Measurements from ENCODE around the gene SUZ12.
"Not testable (repeated sequence)": the region's sequence is repeated elsewhere in the genome, so short reads cannot be mapped to it uniquely, and the experiment has no call there.

The SUZ12 gene

GRCh38 chr17:31951953-31952352 lies 15.1 kb downstream of the SUZ12 start:
- not testable (repeated sequence) for H3K4me1 ChIP-seq (ENCODE audit: control insufficient read depth, insufficient read depth, low read length, poor library complexity, severe bottlenecking); H3K27ac ChIP-seq (ENCODE audit: low read depth, low read length, severe bottlenecking); H3K4me3 ChIP-seq (ENCODE audit: extremely low read depth, insufficient read depth, low read length, poor library complexity, severe bottlenecking); H3K9me3 ChIP-seq (ENCODE audit: control insufficient read depth, low read length)
- H3K36me3 ChIP-seq (ENCODE audit: control insufficient read depth, insufficient read depth, low read length), result peaks cover 52% of the 10 kb centered on the region
- WGBS, 2 experiments (ENCODE audit: insufficient coverage in 2 of 2), result 60% methylated on average over 1 of the region's 3 CpGs; no CpG with 5 or more reads in 1 of the 2 experiments

DNA sequence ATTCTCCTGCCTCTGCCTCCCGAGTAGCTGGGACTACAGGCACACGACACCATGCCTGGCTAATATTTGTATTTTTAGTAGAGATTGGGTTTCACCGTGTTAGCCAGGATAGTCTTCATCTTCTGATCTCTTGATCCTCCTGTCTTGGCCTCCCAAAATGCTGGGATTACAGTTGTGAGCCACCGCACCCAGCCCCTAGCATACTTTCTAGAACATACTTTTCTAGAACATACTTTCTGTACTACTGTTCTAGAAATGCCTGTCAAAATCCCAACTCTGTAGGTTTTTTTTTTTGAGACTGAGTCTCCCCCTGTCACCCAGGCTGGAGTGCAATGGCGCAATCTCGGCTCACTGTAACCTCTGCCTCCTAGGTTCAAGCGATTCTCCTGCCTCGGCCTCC lies 27.3 kb downstream of the SUZ12 start:
- H3K9me3 ChIP-seq (ENCODE audit: control insufficient read depth, low read length); H3K4me3 ChIP-seq (ENCODE audit: extremely low read depth, insufficient read depth, low read length, poor library complexity, severe bottlenecking); H3K27ac ChIP-seq (ENCODE audit: low read depth, low read length, severe bottlenecking); H3K4me1 ChIP-seq (ENCODE audit: control insufficient read depth, insufficient read depth, low read length, poor library complexity, severe bottlenecking): not testable (repeated sequence)
- H3K36me3 ChIP-seq (ENCODE audit: control insufficient read depth, insufficient read depth, low read length), result peaks cover 56% of the 10 kb centered on the region
- WGBS, 2 experiments (ENCODE audit: insufficient coverage in 2 of 2), result 90 to 92% methylated on average over 3 to 4 of the region's 8 CpGs

- WGBS, 2 experiments (ENCODE audit: insufficient coverage in 2 of 2), result 93 to 100% methylated on average over 2 to 3 of the region's 3 CpGs
- peaks cover 58% of the 10 kb centered on the region for H3K36me3 ChIP-seq (ENCODE audit: control insufficient read depth, insufficient read depth, low read length)
- no peaks in the 10 kb centered on the region for H3K4me1 ChIP-seq (ENCODE audit: control insufficient read depth, insufficient read depth, low read length, poor library complexity, severe bottlenecking)
- H3K27ac ChIP-seq (ENCODE audit: low read depth, low read length, severe bottlenecking), result no peak overlapping the region
- H3K9me3 ChIP-seq (ENCODE audit: control insufficient read depth, low read length), result no peaks in the 10 kb centered on the region
- no peak overlapping the region for H3K4me3 ChIP-seq (ENCODE audit: extremely low read depth, insufficient read depth, low read length, poor library complexity, severe bottlenecking)
These were observed 30.8 kb downstream of the SUZ12 start for GRCh38 chr17:31967648-31968047.

DNA sequence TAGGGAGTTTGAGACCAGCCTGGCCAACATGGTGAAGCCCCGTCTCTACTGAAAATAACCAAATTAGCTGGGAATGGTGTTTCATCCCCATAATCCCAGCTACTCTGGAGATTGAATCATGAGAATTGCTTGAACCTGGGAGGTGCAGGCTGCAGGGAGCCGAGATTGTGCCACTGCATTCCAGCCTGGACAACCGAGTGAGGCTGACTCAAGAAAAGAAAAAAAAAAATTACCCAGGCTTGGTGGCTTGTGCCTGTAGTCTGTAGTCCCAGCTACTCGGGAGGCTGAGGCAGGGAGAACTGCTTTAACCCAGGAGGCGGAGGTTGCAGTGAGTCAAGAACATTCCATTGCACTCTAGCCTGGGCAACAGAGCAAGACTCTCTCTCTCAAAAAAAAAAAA lies 33.6 kb downstream of the SUZ12 start:
- H3K9me3 ChIP-seq (ENCODE audit: control insufficient read depth, low read length); H3K4me3 ChIP-seq (ENCODE audit: extremely low read depth, insufficient read depth, low read length, poor library complexity, severe bottlenecking); H3K27ac ChIP-seq (ENCODE audit: low read depth, low read length, severe bottlenecking); H3K4me1 ChIP-seq (ENCODE audit: control insufficient read depth, insufficient read depth, low read length, poor library complexity, severe bottlenecking): not testable (repeated sequence)
- 100% methylated on average over 1 to 2 of the region's 5 CpGs for WGBS, 2 experiments (ENCODE audit: insufficient coverage in 2 of 2)
- H3K36me3 ChIP-seq (ENCODE audit: control insufficient read depth, insufficient read depth, low read length), result peaks cover 58% of the 10 kb centered on the region

DNA sequence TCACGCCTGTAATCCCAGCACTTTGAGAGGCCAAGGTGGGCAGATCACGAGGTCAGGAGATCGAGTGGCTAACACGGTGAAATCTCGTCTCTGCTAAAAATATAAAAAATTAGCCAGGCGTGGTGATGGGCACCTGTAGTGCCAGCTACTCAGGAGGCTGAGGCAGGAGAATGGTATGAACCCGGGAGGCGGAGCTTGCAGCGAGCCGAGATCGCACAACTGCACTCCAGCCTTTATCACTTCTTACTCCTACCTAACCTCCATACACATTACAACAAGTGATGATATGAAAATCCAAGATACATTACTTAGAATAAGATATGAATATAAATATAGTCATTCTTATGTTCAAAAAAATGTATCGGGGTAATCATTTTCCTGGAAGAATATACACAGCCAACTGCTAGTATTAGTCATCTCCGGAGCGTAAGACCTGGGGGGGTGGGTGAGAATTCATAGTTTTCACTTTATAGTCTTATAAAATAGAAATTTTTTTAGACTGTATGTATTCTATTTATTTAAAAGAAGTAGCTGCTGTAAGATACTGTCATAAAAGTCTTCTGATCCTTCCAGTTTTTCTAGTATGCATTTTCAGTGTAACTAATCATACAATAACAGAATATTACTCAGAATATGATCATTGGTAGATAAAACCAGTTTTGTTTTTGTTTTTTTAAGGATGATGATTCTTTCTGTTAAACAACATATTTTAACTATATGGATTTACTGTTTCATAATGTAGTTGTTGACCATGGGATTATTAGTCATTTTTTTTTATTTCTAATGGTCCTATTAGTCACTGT lies 37.7 kb downstream of the SUZ12 start:
- peaks cover 46% of the 10 kb centered on the region for H3K36me3 ChIP-seq (ENCODE audit: control insufficient read depth, insufficient read depth, low read length)
- H3K27ac ChIP-seq (ENCODE audit: low read depth, low read length, severe bottlenecking); H3K4me3 ChIP-seq (ENCODE audit: extremely low read depth, insufficient read depth, low read length, poor library complexity, severe bottlenecking); H3K9me3 ChIP-seq (ENCODE audit: control insufficient read depth, low read length); H3K4me1 ChIP-seq (ENCODE audit: control insufficient read depth, insufficient read depth, low read length, poor library complexity, severe bottlenecking): not testable (repeated sequence)
- 85 to 100% methylated on average over 5 to 7 of the region's 14 CpGs for WGBS, 2 experiments (ENCODE audit: insufficient coverage in 2 of 2)

GRCh38 chr17:31975391-31975790 lies 38.6 kb downstream of the SUZ12 start:
- not testable (repeated sequence) for H3K4me3 ChIP-seq (ENCODE audit: extremely low read depth, insufficient read depth, low read length, poor library complexity, severe bottlenecking); H3K4me1 ChIP-seq (ENCODE audit: control insufficient read depth, insufficient read depth, low read length, poor library complexity, severe bottlenecking); H3K27ac ChIP-seq (ENCODE audit: low read depth, low read length, severe bottlenecking); H3K9me3 ChIP-seq (ENCODE audit: control insufficient read depth, low read length)
- peaks cover 41% of the 10 kb centered on the region for H3K36me3 ChIP-seq (ENCODE audit: control insufficient read depth, insufficient read depth, low read length)
- WGBS, 2 experiments (ENCODE audit: insufficient coverage in 2 of 2), result 100% methylated on average over 1 to 2 of the region's 5 CpGs

GRCh38 chr17:31991821-31992220 lies 55.0 kb downstream of the SUZ12 start:
- 73 to 100% methylated on average over 2 to 4 of the region's 8 CpGs for WGBS, 2 experiments (ENCODE audit: insufficient coverage in 2 of 2)
- not testable (repeated sequence) for H3K4me1 ChIP-seq (ENCODE audit: control insufficient read depth, insufficient read depth, low read length, poor library complexity, severe bottlenecking); H3K9me3 ChIP-seq (ENCODE audit: control insufficient read depth, low read length); H3K4me3 ChIP-seq (ENCODE audit: extremely low read depth, insufficient read depth, low read length, poor library complexity, severe bottlenecking); H3K27ac ChIP-seq (ENCODE audit: low read depth, low read length, severe bottlenecking)
- H3K36me3 ChIP-seq (ENCODE audit: control insufficient read depth, insufficient read depth, low read length), result peaks cover 84% of the 10 kb centered on the region

DNA sequence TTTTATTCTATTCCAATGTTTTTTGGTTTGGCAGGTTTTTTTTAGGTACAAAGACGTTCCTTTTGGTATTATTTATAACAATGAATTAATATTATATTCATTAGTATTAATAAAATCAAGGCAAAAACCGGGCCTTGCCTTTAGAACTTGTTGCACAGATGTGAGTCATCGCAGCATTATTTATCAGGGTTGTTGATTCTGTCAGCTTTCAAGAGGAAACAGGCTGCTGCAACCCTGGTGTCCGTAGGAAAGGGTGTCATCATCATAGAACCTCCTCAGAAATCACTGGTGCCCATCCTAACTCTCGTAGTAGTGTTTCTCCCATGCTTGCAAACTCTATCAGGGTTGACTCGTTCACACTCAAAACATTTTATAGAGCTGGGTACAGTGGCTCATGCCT lies 60.2 kb downstream of the SUZ12 start:
- peaks cover 79% of the 10 kb centered on the region for H3K36me3 ChIP-seq (ENCODE audit: control insufficient read depth, insufficient read depth, low read length)
- no peak overlapping the region for H3K27ac ChIP-seq (ENCODE audit: low read depth, low read length, severe bottlenecking)
- no peaks in the 10 kb centered on the region for H3K4me1 ChIP-seq (ENCODE audit: control insufficient read depth, insufficient read depth, low read length, poor library complexity, severe bottlenecking)
- no peak overlapping the region for H3K4me3 ChIP-seq (ENCODE audit: extremely low read depth, insufficient read depth, low read length, poor library complexity, severe bottlenecking)
- 92 to 95% methylated on average over 4 to 5 of the region's 6 CpGs for WGBS, 2 experiments (ENCODE audit: insufficient coverage in 2 of 2)
- no peaks in the 10 kb centered on the region for H3K9me3 ChIP-seq (ENCODE audit: control insufficient read depth, low read length)

GRCh38 chr17:32006957-32007462 lies 70.2 kb downstream of the SUZ12 start, which contains the start of gene LRRC37B:
Gene LRRC37B, plus strand, starts transcription at chr17:32007383. Its CDS starts 14,010 bp downstream, at chr17:32021393.
- H3K9me3 ChIP-seq (ENCODE audit: control insufficient read depth, low read length), result no peaks in the 10 kb centered on the region
- no peaks in the 10 kb centered on the region for H3K36me3 ChIP-seq (ENCODE audit: control insufficient read depth, insufficient read depth, low read length)
- H3K27ac ChIP-seq (ENCODE audit: low read depth, low read length, severe bottlenecking), result peak within 1 kb of the TSS; percentile 49
- peak within 1 kb of the TSS; percentile 82 for H3K4me3 ChIP-seq (ENCODE audit: extremely low read depth, insufficient read depth, low read length, poor library complexity, severe bottlenecking)
- H3K4me1 ChIP-seq (ENCODE audit: control insufficient read depth, insufficient read depth, low read length, poor library complexity, severe bottlenecking), result no peaks in the 10 kb centered on the region
- 0 to 1% methylated on average over 26 to 30 of the region's 51 CpGs for WGBS, 2 experiments (ENCODE audit: insufficient coverage in 2 of 2)

- Histone ChIP-seq H3K4me1 (ENCODE audit: control insufficient read depth, insufficient read depth, low read length, poor library complexity, severe bottlenecking) (no peaks in the 10 kb centered on the region), H3K27ac (ENCODE audit: low read depth, low read length, severe bottlenecking) (peak overlapping the region; percentile 49), H3K4me3 (ENCODE audit: extremely low read depth, insufficient read depth, low read length, poor library complexity, severe bottlenecking) (peak overlapping the region; percentile 82), H3K9me3 (ENCODE audit: control insufficient read depth, low read length) (no peaks in the 10 kb centered on the region), H3K36me3 (ENCODE audit: control insufficient read depth, insufficient read depth, low read length) (no peaks in the 10 kb centered on the region)
- 0 to 1% methylated on average over 50 to 55 of the region's 80 CpGs for WGBS, 2 experiments (ENCODE audit: insufficient coverage in 2 of 2)
These were observed 70.9 kb downstream of the SUZ12 start for GRCh38 chr17:32007463-32008298.

- no peak overlapping the region for H3K27ac ChIP-seq (ENCODE audit: low read depth, low read length, severe bottlenecking)
- no peaks in the 10 kb centered on the region for H3K36me3 ChIP-seq (ENCODE audit: control insufficient read depth, insufficient read depth, low read length)
- peak overlapping the region; percentile 82 for H3K4me3 ChIP-seq (ENCODE audit: extremely low read depth, insufficient read depth, low read length, poor library complexity, severe bottlenecking)
- H3K9me3 ChIP-seq (ENCODE audit: control insufficient read depth, low read length), result no peaks in the 10 kb centered on the region
- 100% methylated on average over 2 of the region's 2 CpGs for WGBS, 2 experiments (ENCODE audit: insufficient coverage in 2 of 2)
- no peaks in the 10 kb centered on the region for H3K4me1 ChIP-seq (ENCODE audit: control insufficient read depth, insufficient read depth, low read length, poor library complexity, severe bottlenecking)
These were observed 72.4 kb downstream of the SUZ12 start for GRCh38 chr17:32009262-32009542.

Data from mesodermal cell (in vitro differentiated cells).